NCI-H2196 (cell line): ENCODE results near the gene SNX27.
"Not testable (repeated sequence)": the region's sequence is repeated elsewhere in the genome, so short reads cannot be mapped to it uniquely, and the experiment has no call there.

Experiments used
- DNase-seq: peaks from one replicate; lab custom pipeline; 2025; ENCODE audit not compliant: unreplicated experiment; lab: John Stamatoyannopoulos, UW

The SNX27 gene

GRCh38 chr1:151638074-151638775, 26.4 kb downstream of the SNX27 start:
- DNase-seq = no peak

GRCh38 chr1:151638812-151639211, 27.0 kb downstream of the SNX27 start:
- DNase-seq = no peak

GRCh38 chr1:151639466-151639865, 27.6 kb downstream of the SNX27 start:
- no peak for DNase-seq

DNA sequence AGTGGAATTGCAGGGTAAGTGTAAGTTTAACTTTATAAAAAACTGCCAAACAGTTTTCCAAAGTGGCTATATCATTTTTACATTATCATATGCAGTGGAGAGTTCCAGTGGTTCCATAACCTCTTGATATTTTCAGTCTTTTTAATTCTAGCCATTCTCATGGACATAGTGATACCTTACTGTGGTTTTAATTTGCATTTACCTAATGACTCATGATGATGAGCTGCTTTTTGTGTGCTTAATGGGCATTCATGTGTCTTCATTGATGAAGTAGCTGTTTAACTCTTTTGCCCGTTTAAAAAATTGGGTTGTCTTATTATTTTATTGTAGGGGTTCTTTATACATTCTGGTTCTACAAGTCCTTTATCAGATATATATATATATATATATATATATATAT, 29.4 kb downstream of the SNX27 start:
- no peak for DNase-seq

DNA sequence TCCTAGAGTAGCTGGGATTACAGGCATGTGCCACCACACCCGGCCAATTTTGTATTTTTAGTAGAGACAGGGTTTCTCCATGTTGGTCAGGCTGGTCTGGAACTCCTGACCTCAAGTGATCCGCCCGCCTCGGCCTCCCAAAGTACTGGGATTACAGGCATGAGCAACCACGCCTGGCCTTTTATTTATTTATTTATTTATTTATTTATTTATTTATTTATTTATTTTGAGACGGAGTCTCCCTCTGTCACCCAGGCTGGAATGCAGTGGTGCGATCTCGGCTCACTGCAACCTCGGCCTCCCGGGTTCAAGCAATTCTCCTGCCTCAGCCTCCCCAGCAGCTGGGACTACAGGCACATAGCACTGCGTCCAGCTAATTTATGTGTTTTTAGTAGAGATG, 31.2 kb downstream of the SNX27 start:
- DNase-seq = not testable (repeated sequence)

DNA sequence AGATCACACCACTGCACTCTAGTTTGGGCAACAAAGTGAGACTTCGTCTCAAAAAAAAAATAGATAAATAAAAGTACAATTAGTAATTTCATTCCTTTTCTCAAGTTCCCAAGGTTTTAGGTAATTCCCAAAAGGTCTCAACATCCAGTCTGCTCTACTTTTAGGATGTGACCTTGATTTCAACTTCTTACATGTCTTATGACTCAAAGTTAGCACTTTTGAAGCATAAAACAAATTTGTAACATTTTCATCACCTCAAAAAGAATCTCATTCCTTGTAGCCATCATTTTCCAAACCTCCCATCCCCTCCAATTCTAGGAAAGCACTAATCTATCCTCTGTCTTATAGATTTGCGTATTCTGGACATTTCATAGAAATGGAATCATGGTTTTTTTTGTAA, 32.2 kb downstream of the SNX27 start:
- DNase-seq = no peak

DNA sequence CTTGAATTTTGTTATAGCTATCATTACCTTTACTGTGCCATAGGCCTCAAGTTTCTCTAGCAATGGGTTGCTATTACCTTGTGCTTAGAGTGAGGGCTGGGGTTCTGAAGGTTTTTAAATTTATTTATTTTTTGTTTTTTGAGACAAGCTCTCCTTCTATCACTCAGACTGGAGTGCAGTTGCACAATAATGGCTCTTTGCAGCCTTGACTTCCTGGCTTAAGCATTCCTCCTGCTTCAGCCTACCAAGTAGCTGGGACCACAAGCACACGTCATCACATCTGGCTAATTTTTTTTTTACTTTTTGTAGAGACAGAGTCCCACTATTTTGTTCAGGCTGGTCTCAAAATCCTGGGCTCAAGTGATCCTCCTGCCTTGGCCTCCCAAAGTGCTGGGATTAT, 41.5 kb downstream of the SNX27 start:
- no peak for DNase-seq

GRCh38 chr1:151655371-151655770, 43.5 kb downstream of the SNX27 start:
- no peak for DNase-seq

DNA sequence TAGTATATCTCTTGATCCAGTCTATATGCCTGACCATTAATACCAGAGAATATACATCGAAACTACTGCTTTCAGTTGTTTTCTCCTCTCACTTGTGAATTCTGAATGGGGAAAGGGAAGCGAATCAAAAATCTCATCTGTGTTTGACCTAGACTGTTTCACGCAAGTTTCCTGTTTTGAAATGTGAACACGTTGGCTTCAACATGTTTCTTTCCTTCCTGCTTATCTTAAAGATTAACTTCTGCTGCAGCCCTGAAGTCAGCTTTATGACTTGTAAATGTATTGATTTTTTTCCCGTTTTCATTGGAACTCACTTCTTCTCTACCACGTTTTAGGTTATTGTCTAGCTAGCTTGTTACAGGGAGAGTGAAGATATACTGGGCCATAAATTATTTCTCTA, 49.9 kb downstream of the SNX27 start:
- no peak for DNase-seq

DNA sequence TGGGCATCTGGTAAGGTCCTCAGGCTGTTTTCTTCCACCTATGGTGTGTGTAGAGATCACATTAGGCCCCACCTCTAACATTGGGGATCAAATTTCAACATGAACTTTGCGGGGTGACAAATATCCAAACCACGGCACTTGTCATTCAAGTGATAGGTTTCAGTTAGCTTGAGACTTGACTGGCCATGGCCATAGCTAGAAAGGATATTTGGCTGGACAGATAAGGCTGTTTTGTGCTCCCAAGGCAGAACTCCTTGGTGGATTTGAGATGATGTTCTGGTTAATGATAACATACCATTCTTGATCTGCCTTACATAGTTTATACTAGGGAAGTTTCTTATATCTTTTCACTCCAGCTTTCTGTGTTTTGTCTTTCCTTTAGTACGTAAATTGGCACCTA, 56.2 kb downstream of the SNX27 start:
- no peak for DNase-seq

DNA sequence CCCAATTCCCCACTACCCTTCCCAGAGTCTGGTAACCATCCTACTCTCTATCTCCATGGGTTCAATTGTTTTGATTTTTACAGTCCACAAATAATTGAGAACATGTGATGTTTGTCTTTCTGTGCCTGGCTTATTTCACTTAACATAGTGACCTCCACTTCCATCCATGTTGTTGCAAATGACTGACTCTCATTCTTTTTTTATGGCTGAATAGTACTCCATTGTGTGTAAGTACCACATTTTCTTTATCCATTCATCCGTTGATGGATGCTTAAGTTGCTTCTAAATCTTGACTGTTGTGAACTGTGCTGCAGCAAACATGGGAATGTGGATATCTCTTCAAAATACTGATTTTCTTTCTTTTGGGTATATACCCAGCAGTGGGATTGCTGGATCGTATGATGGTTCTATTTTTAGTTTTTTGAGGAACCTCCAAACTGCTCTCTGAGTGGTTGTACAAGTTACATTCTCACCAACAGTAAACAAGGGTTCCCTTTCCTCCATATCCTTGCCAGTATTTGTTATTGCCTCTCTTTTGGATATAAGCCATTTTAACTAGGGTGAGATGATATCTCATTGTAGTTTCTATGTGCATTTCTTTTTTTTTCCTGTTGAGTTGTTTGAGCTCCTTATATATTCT, 58.3 kb downstream of the SNX27 start:
- not testable (repeated sequence) for DNase-seq

- DNase-seq = no peak
Measured at GRCh38 chr1:151673407-151673806, 61.6 kb downstream of the SNX27 start.

- no peak for DNase-seq
Measured at GRCh38 chr1:151680391-151680790, 68.5 kb downstream of the SNX27 start.

DNA sequence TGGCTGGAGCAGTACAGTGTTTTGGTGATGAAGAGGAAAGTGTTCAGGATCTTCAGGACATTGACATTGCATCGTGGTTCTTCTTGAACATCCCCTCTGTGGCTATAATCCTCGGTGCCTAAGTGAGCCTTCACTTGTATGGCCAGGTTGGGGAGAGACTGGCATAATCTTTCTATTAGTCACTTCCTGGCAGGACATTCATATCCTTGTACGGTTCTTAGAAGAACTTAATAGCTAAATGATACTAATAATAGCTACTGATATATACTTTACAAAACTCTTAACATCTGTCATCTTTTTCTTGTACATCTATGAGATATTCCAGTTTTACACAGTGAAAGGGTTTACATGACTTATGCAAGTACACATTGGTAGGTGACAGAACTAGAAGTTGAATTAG, 69.0 kb downstream of the SNX27 start:
- no peak for DNase-seq

GRCh38 chr1:151681923-151682322, 70.1 kb downstream of the SNX27 start:
- no peak for DNase-seq

DNA sequence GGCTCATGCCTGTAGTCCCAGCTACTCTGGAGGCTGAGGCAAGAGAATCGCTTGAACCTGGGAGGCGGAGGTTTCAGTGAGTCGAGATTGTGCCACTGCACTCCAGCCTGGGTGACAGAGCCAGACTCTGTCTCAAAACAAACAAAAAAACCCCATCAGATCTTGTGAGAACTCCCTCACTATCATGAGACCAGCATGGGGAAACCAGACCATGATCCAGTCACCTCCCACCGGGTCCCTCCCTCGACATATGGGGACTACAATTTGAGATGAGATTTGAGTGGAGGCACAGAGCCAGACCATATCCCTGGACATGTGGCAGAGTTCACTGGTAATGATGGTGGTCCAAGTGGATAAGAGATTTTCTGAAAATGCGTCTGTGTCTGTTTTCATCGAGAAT, 71.1 kb downstream of the SNX27 start:
- not testable (repeated sequence) for DNase-seq

GRCh38 chr1:151684128-151684527, 72.3 kb downstream of the SNX27 start:
- no peak for DNase-seq

DNA sequence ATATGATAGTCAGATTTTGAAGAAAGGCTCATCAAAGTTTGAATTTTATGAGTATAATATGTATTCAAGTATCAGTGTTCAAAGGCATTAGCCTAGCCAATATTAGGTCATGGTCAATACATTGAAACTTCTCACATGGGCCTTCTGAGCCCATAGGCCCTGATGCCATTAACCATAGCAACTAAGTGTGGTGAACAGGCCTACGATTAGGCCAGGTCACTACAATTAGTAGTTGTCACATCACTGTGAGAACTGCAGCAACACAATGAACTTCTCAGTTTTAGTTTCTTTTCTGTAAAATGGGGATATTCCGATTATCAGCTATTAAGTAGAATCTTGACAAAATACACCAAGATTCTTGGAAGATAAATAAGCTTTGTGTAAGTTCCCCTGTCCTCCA, 74.7 kb downstream of the SNX27 start:
- no peak for DNase-seq

- no peak for DNase-seq
Measured at GRCh38 chr1:151689494-151689893, 77.6 kb downstream of the SNX27 start.

DNA sequence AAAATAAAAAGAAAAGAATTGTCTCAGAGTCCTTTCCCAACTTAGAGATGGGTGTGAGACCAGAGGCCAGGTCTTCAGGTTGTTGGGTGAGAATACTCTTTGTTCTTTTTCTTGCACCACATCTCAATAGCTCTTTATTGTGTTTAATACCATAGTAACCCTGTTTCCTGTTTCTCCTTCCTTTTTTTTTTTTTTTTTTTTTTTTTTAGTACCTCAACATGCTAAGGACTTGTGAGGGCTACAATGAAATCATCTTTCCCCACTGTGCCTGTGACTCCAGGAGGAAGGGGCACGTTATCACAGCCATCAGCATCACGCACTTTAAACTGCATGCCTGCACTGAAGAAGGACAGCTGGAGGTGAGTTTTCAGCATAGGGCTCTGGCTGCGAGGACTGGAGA, 80.4 kb downstream of the SNX27 start:
- DNase-seq = no peak

DNA sequence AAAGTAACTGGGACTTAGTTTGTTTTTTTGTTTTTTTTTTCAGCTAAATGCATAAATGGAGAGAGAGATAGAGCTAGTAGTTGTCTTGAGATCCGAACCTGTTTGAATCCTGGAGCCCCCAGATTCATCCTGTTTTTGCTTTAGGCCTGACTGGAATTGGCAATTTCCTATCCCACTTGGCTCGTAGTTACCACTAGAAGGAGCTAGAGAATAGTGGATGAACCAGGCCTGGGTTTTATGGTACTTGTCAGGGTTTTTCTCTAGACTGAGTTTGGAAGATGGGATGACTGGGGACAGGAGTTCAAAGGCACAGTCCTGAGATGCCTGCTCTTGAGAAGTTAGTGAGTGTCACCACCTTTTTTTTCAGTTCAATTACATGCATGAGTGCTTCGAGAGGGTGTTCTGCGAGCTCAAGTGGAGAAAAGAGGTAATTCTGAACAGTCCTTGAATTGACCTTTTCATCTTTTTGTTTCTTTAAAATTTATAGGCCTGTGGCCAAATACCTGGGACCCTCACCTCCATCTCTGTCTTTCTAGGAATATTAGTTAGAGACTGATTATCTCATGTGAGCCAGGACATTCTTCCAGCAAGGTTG, 81.3 kb downstream of the SNX27 start:
- peak; percentile 32 for DNase-seq

DNA sequence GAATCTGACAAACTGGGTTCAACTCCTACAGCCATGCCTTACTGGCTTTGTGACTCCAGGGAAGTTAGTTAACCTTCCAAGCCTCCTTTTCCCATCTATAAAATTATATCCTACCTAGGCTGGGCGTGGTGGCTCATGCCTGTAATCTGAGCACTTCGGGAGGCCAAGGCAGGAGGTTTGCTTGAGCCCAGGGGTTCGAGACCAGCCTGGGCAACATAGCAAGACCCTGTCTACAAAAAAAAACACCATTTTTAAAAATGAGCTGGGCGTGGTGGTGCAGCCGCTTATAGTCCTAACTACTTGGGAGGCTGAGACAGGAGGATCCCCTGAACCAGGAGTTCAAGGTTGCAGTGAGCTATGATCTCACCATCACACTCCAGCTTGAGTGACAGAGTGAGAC, 89.7 kb downstream of the SNX27 start:
- DNase-seq = no peak

DNA sequence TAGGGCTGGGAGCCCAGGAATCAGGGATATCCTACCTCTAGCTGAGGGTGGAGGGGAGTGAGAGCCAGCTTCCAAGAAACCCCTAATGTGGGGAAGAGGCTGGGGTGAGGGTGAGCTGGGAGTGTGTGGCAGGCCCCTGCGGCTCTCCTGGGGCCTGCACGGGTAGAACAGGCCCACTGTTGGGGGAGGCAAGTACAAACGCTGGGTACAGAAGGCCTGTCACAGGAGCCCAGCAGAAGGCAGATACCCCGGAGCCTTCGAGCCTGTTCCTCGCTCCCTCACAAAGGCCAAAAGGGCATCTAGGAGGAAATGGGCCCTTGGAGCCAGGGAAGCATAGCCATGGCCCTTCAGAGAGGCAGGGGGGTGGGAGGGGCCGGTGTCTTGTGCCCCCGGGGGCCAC, 91.1 kb downstream of the SNX27 start:
- DNase-seq = no peak
